H9 (cell line): ENCODE data around the gene TEX48. TPM values are rescaled to one million over a fixed set of nuclear protein-coding genes. Genes with fewer than 3 reads are reported as not detected.

Experiments used
- DNase-seq: peaks from one replicate; pipeline ENCODE4 v3.0.0-alpha.2; 2017
- H2AFZ ChIP-seq: one replicate; pipeline ENCODE4 v1.6.1; 2013; ENCODE audit warnings: mild to moderate bottlenecking, low read length, control low read depth, moderate library complexity
- H2AK5ac ChIP-seq: 2 replicates; pipeline ENCODE4 v1.6.1; 2013; ENCODE audit warnings: low read length, control low read depth, mixed read lengths; ENCODE audit not compliant: insufficient read length
- H2BK120ac ChIP-seq: one replicate; pipeline ENCODE4 v1.6.1; 2013; ENCODE audit warnings: low read depth, mild to moderate bottlenecking, low read length, control low read depth, inconsistent platforms; ENCODE audit not compliant: poor library complexity, severe bottlenecking
- H2BK12ac ChIP-seq: 2 replicates; pipeline ENCODE4 v1.6.1; 2013; ENCODE audit warnings: low read length, control low read depth, mixed read lengths, low read depth; ENCODE audit not compliant: insufficient read length
- H2BK15ac ChIP-seq: 2 replicates; pipeline ENCODE4 v1.6.1; 2013; ENCODE audit warnings: low read depth, low read length, control low read depth
- H2BK20ac ChIP-seq: one replicate; pipeline ENCODE4 v1.6.1; 2013; ENCODE audit warnings: low read depth, mild to moderate bottlenecking, low read length, control low read depth, inconsistent platforms; ENCODE audit not compliant: poor library complexity, severe bottlenecking
- H2BK5ac ChIP-seq: 2 replicates; pipeline ENCODE4 v1.6.1; 2013; ENCODE audit warnings: low read length, control low read depth, mixed read lengths; ENCODE audit not compliant: insufficient read length
- H3K14ac ChIP-seq: 2 replicates; pipeline ENCODE4 v1.6.1; 2013; ENCODE audit warnings: low read length, control low read depth; ENCODE audit not compliant: insufficient read depth
- H3K18ac ChIP-seq: 2 replicates; pipeline ENCODE4 v1.6.1; 2013; ENCODE audit warnings: low read depth, mild to moderate bottlenecking, mixed read lengths, low read length, control low read depth; ENCODE audit not compliant: insufficient read length
- H3K23ac ChIP-seq: 2 replicates; pipeline ENCODE4 v1.6.1; 2013; ENCODE audit warnings: low read length, control low read depth, mixed read lengths, low read depth; ENCODE audit not compliant: insufficient read length
- H3K23me2 ChIP-seq: 2 replicates; pipeline ENCODE4 v1.6.1; 2013; ENCODE audit warnings: low read depth, mild to moderate bottlenecking, mixed read lengths, low read length, control low read depth; ENCODE audit not compliant: insufficient read length, poor library complexity, severe bottlenecking
- H3K27ac ChIP-seq: 2 replicates; pipeline ENCODE4 v1.5.1; 2013; ENCODE audit warnings: low read length, control low read depth, mixed read lengths, low read depth; ENCODE audit not compliant: insufficient read length
- H3K27me3 ChIP-seq: 2 replicates; pipeline ENCODE4 v1.6.1; 2013; ENCODE audit warnings: low read length, control low read depth, inconsistent platforms; ENCODE audit not compliant: insufficient read depth
- H3K4ac ChIP-seq: 2 replicates; pipeline ENCODE4 v1.6.1; 2013; ENCODE audit warnings: low read depth, mild to moderate bottlenecking, control low read depth, inconsistent platforms, low read length, moderate library complexity
- H3K4me1 ChIP-seq: 2 replicates; pipeline ENCODE4 v1.6.1; 2013; ENCODE audit warnings: low read length, control low read depth, inconsistent platforms; ENCODE audit not compliant: insufficient read depth
- H3K4me2 ChIP-seq: 2 replicates; pipeline ENCODE4 v1.6.1; 2013; ENCODE audit warnings: low read length, control low read depth, mixed read lengths; ENCODE audit not compliant: insufficient read length, insufficient read depth
- H3K56ac ChIP-seq: 2 replicates; pipeline ENCODE4 v1.6.1; 2013; ENCODE audit warnings: low read depth, mild to moderate bottlenecking, mixed read lengths, low read length, control low read depth; ENCODE audit not compliant: insufficient read length
- H3K79me1 ChIP-seq: 2 replicates; pipeline ENCODE4 v1.6.1; 2013; ENCODE audit warnings: low read depth, mild to moderate bottlenecking, moderate library complexity, low read length, control low read depth, inconsistent platforms; ENCODE audit not compliant: insufficient read depth, poor library complexity, severe bottlenecking
- H3K79me2 ChIP-seq: 2 replicates; pipeline ENCODE4 v1.6.1; 2013; ENCODE audit warnings: low read length, control low read depth, inconsistent platforms; ENCODE audit not compliant: insufficient read depth
- H3K9ac ChIP-seq: 2 replicates; pipeline ENCODE4 v1.6.1; 2013; ENCODE audit warnings: low read length, control low read depth, mixed read lengths; ENCODE audit not compliant: insufficient read length; ENCODE audit errors: extremely low read depth
- H3K9me3 ChIP-seq: one replicate; pipeline ENCODE4 v1.6.1; 2013; ENCODE audit warnings: low read depth, low read length, inconsistent platforms; ENCODE audit not compliant: control insufficient read depth
- H3T11ph ChIP-seq: one replicate; pipeline ENCODE4 v1.6.1; 2013; ENCODE audit warnings: mild to moderate bottlenecking, low read length, control low read depth, inconsistent platforms
- H4K20me1 ChIP-seq: one replicate; pipeline ENCODE4 v1.6.1; 2013; ENCODE audit not compliant: control insufficient read depth, insufficient read length, insufficient read depth
- H4K5ac ChIP-seq: 2 replicates; pipeline ENCODE4 v1.6.1; 2013; ENCODE audit warnings: low read depth, mild to moderate bottlenecking, mixed read lengths, low read length, control low read depth; ENCODE audit not compliant: insufficient read length
- H4K8ac ChIP-seq: replicated peaks from 2 replicates; pipeline ENCODE4 v1.6.1; 2013; ENCODE audit warnings: low read length, control low read depth, mixed read lengths, low read depth; ENCODE audit not compliant: insufficient read length
- H4K91ac ChIP-seq: 2 replicates; pipeline ENCODE4 v1.6.1; 2013; ENCODE audit warnings: low read depth, mild to moderate bottlenecking, moderate library complexity, mixed read lengths, low read length, control low read depth; ENCODE audit not compliant: insufficient read length
- H3K27ac Mint-ChIP-seq, 3 experiments: 2 replicates in 2 of 3; 3 replicates in 1 of 3; pipeline ENCODE4 v1.8.0; 2020 to 2021; ENCODE audit warnings: mixed read lengths in 3 of 3, mild to moderate bottlenecking in 1 of 3, moderate library complexity in 1 of 3
- H3K27me3 Mint-ChIP-seq: 2 replicates; pipeline ENCODE4 v1.8.0; 2021; ENCODE audit warnings: low read depth, mild to moderate bottlenecking, moderate library complexity, mixed read lengths
- H3K36me3 Mint-ChIP-seq, 3 experiments: 2 replicates in 2 of 3; 3 replicates in 1 of 3; pipeline ENCODE4 v1.8.0; 2020 to 2021; ENCODE audit warnings: low read depth in 3 of 3, mixed read lengths in 3 of 3; ENCODE audit not compliant: insufficient read depth in 1 of 3
- H3K4me1 Mint-ChIP-seq, 2 experiments: 2 replicates each; pipeline ENCODE4 v1.8.0; 2020; ENCODE audit warnings: mixed read lengths in 2 of 2
- H3K4me3 Mint-ChIP-seq, 2 experiments: 2 replicates in 1 of 2; 3 replicates in 1 of 2; pipeline ENCODE4 v1.8.0; 2020 to 2021; ENCODE audit warnings: mild to moderate bottlenecking in 2 of 2, mixed read lengths in 2 of 2, moderate library complexity in 1 of 2
- H3K9me3 Mint-ChIP-seq, 2 experiments: 2 replicates in 1 of 2; 3 replicates in 1 of 2; pipeline ENCODE4 v1.8.0; 2020; ENCODE audit warnings: mild to moderate bottlenecking in 2 of 2, mixed read lengths in 2 of 2, moderate library complexity in 1 of 2
- WGBS: extraction: QIAGEN DNeasy Blood & Tissue Kit; methylation state at CpG from one replicate; pipeline ENCODE4 v1.1.7; 2013; ENCODE audit warnings: missing lambda C conversion rate, low lambda C conversion rate, mixed read lengths; ENCODE audit not compliant: insufficient read length; ENCODE audit errors: extremely low coverage; 5-methylcytosine and 5-hydroxymethylcytosine counted together
- total RNA-seq: library from RNA; stranded (reverse); gene quantifications from 2 replicates; pipeline ENCODE4 v1.2.1, GENCODE V29; 2021
- TF ChIP-seq, protein P1 (sequence below): fragments of 200-600 bp; sonication (generic); conservative IDR thresholded peaks from 3 replicates; pipeline ENCODE4 v1.8.0; 2021; ENCODE audit warnings: antibody characterized with exemption, mild to moderate bottlenecking

TEX48 gene
- total RNA-seq, 1 experiment from 2014 or later, result not detected

DNA sequence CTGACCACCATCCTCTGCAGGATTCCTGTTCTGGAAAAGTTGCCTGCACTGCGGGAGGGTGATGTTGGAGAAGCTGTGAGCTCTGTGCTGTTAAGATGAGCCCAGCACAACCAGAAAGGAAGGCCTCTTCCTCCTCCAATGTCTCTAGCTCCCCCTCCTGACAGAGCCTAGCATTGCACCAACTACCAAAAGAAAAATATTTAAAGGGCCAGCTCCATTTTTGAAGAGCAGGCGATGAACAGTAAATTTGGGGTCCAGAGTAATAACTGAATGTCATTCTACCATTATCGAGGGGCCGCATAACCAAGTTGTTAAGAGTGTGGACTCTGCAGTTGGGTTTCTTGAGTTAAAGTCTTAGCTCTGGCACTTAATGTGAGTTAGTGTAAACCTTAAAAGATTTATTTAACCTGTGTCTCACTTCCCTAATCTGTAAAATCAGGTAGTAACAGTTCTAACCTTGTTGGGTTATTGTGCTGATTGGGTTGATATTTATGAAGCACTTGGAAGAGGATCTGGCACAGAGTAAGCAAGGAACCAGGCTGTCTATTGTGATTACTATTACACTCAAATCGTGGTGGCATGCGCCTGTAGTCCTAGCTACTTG lies 28.3 kb downstream of the TEX48 start:
- Histone ChIP-seq H4K91ac (no peak overlapping the region), H2AK5ac (no peak overlapping the region), H3K56ac (no peak overlapping the region), H2BK12ac (no peak overlapping the region), H2BK5ac (no peak overlapping the region), H2BK20ac (no peak overlapping the region), H3T11ph (no peak overlapping the region), H3K4me1 (no peaks in the 10 kb centered on the region), H4K8ac (no peak overlapping the region), H2BK15ac (no peak overlapping the region), H3K9ac (no peak overlapping the region), H3K23ac (no peak overlapping the region), H3K18ac (no peak overlapping the region), H3K9me3 (no peaks in the 10 kb centered on the region), H3K23me2 (no peaks in the 10 kb centered on the region), H3K79me2 (no peaks in the 10 kb centered on the region), H2AFZ (no peak overlapping the region), H4K20me1 (no peaks in the 10 kb centered on the region), H3K4ac (no peak overlapping the region), H3K4me2 (no peak overlapping the region), H4K5ac (no peak overlapping the region), H3K79me1 (no peaks in the 10 kb centered on the region), H3K14ac (no peak overlapping the region), H2BK120ac (no peak overlapping the region), H3K27ac (no peak overlapping the region), H3K27me3 (no peaks in the 10 kb centered on the region)
- DNase-seq, result peak; percentile 80
- peaks cover 4 to 7% of the 10 kb centered on the region in 2 experiments; a peak in 2 of 4 replicates for H3K4me1 Mint-ChIP-seq
- H3K36me3 Mint-ChIP-seq, result no peaks in the 10 kb centered on the region
- WGBS, result no CpG with 5 or more reads among the region's 6 CpGs
- H3K27ac Mint-ChIP-seq, result no peak overlapping the region
- no peaks in the 10 kb centered on the region; a peak in 1 of 5 replicates for H3K9me3 Mint-ChIP-seq
- TF ChIP-seq, protein P1, sequence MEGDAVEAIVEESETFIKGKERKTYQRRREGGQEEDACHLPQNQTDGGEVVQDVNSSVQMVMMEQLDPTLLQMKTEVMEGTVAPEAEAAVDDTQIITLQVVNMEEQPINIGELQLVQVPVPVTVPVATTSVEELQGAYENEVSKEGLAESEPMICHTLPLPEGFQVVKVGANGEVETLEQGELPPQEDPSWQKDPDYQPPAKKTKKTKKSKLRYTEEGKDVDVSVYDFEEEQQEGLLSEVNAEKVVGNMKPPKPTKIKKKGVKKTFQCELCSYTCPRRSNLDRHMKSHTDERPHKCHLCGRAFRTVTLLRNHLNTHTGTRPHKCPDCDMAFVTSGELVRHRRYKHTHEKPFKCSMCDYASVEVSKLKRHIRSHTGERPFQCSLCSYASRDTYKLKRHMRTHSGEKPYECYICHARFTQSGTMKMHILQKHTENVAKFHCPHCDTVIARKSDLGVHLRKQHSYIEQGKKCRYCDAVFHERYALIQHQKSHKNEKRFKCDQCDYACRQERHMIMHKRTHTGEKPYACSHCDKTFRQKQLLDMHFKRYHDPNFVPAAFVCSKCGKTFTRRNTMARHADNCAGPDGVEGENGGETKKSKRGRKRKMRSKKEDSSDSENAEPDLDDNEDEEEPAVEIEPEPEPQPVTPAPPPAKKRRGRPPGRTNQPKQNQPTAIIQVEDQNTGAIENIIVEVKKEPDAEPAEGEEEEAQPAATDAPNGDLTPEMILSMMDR, result peak; percentile 91
- H3K27me3 Mint-ChIP-seq, result no peaks in the 10 kb centered on the region
- no peak overlapping the region for H3K4me3 Mint-ChIP-seq
